ENCODE data around the gene DPM1. TPM values are rescaled to one million over a fixed set of nuclear protein-coding genes. Genes with fewer than 3 reads are reported as not detected.

Gene DPM1
- total and polyA plus RNA-seq, 8 donors, result 10.7 to 74.1 (median 50.3) TPM

- intact Hi-C loops (cut with DNase I; ENCODE audit: low total_unique reads), result no loop called here
- TF ChIP-seq POLR2A (IDR thresholded peaks at IDR 0.05) (no peak), POLR2AphosphoS5 (IDR thresholded peaks at IDR 0.05) (no peak), CTCF (IDR thresholded peaks at IDR 0.05) (peak in 3 of 7 experiments; percentile 12 to 27 (median 19)), EP300 (IDR thresholded peaks at IDR 0.05) (no peak)
- 36 to 49% (median 41%) methylated on average over 13 of the region's 13 CpGs for WGBS, 5 donors
Observed at GRCh38 chr20:50992733-50993457, 34.6 kb upstream of the DPM1 start.

DNA sequence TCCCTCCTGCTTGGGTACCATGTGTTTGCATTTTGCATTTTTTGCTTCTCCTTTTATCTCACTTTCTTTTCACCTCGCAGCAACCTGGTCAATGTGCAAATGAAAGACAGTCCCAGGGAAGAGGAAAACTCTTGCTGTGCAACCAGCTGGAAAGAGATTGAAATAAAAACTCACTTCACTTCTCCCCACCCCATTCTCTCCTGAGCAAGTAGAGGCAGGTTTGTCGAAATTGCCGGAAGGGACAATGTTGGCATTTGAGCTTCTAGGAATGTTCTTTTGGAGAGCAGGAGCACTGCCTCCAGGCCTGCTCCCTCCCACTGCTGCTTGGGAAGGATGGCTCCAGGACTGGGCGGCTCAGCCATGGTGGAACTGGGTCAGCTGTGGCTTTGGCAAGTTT lies 34.0 kb upstream of the DPM1 start:
- TF ChIP-seq EP300 (IDR thresholded peaks at IDR 0.05) (no peak), CTCF (IDR thresholded peaks at IDR 0.05) (no peak), POLR2AphosphoS5 (IDR thresholded peaks at IDR 0.05) (no peak), POLR2A (IDR thresholded peaks at IDR 0.05) (no peak)
- intact Hi-C loops (cut with DNase I; ENCODE audit: low total_unique reads), result no loop called here
- Histone ChIP-seq H3K9me3 (no peaks in the 10 kb centered on the region), H3K27ac (no peak overlapping the region), H3K4me1 (peaks cover 0 to 6% (median 0%) of the 10 kb centered on the region in 4 donors), H3K27me3 (peaks cover 0 to 33% (median 5%) of the 10 kb centered on the region in 3 donors), H3K36me3 (no peaks in the 10 kb centered on the region), H3K4me3 (no peak overlapping the region)
- 29 to 52% (median 34%) methylated on average over 4 of the region's 4 CpGs for WGBS, 5 donors
- no peak for DNase-seq

More at GRCh38 chr20:50992733-50993457, 34.6 kb upstream of the DPM1 start:
- peak in 1 of 2 donors; percentile 67 for DNase-seq
- H3K36me3 ChIP-seq, result no peaks in the 10 kb centered on the region
- peaks cover 0 to 36% (median 5%) of the 10 kb centered on the region in 3 donors for H3K27me3 ChIP-seq
- no peaks in the 10 kb centered on the region for H3K9me3 ChIP-seq
- no peak overlapping the region for H3K4me3 ChIP-seq
- H3K4me1 ChIP-seq, result no peaks in the 10 kb centered on the region
- H3K27ac ChIP-seq, result no peak overlapping the region

GRCh38 chr20:50991076-50991475 lies 32.7 kb upstream of the DPM1 start:
- Histone ChIP-seq H3K9me3 (no peaks in the 10 kb centered on the region), H3K27me3 (peaks cover 0 to 30% (median 0%) of the 10 kb centered on the region in 3 donors), H3K4me3 (no peak overlapping the region), H3K27ac (no peak overlapping the region), H3K36me3 (no peaks in the 10 kb centered on the region), H3K4me1 (peaks cover 0 to 6% (median 0%) of the 10 kb centered on the region in 4 donors)
- TF ChIP-seq POLR2AphosphoS5 (IDR thresholded peaks at IDR 0.05) (no peak), POLR2A (IDR thresholded peaks at IDR 0.05) (no peak), CTCF (IDR thresholded peaks at IDR 0.05) (no peak), EP300 (IDR thresholded peaks at IDR 0.05) (no peak)
- intact Hi-C loops (cut with DNase I; ENCODE audit: low total_unique reads), result no loop called here
- DNase-seq, result no peak
- 82 to 94% (median 84%) methylated on average over 3 of the region's 3 CpGs for WGBS, 5 donors

- H3K27ac ChIP-seq, result no peak overlapping the region
- TF ChIP-seq CTCF (IDR thresholded peaks at IDR 0.05) (peak in 5 of 7 experiments; percentile 87 to 94 (median 90)), POLR2AphosphoS5 (IDR thresholded peaks at IDR 0.05) (peak in 1 of 3 donors; percentile 13), POLR2A (IDR thresholded peaks at IDR 0.05) (no peak)
- no peak overlapping the region for H3K4me3 ChIP-seq
- WGBS, 5 donors, result 7 to 16% (median 14%) methylated on average over 13 of the region's 13 CpGs
- peaks cover 0 to 49% (median 0%) of the 10 kb centered on the region in 3 donors for H3K27me3 ChIP-seq
- no peaks in the 10 kb centered on the region for H3K36me3 ChIP-seq
- DNase-seq, result peak; percentile 71 to 93
- no peaks in the 10 kb centered on the region for H3K9me3 ChIP-seq
- intact Hi-C loops (cut with DNase I; ENCODE audit: low total_unique reads), result loop anchor here (5.0 kb wide), 1 partner anchor 320 kb away; no protein-coding TSS in a partner anchor
- H3K4me1 ChIP-seq, result peaks cover 0 to 6% (median 0%) of the 10 kb centered on the region in 4 donors
Observed at GRCh38 chr20:50987493-50988210, 29.3 kb upstream of the DPM1 start.
